Coronary artery (tissue), 2 donors: ENCODE data around the gene CHN2.

ENCODE experiments used
- DNase-seq: peaks from one replicate; pipeline ENCODE4 v3.0.0-alpha.2; 2017; ENCODE audit warnings: low spot score
- H3K27ac ChIP-seq, 2 donors: fragments of 200-600 bp; sonication (generic); one replicate each; pipeline ENCODE4 v1.5.1; 2016 to 2019
- H3K4me3 ChIP-seq: fragments of 200-600 bp; sonication (generic); 2 replicates; pipeline ENCODE4 v1.5.1; 2016; ENCODE audit warnings: mild to moderate bottlenecking, moderate library complexity
- TF ChIP-seq, protein P1 (sequence below): fragments of 200-600 bp; sonication (generic); IDR thresholded peaks from one replicate; pipeline ENCODE4 v1.5.1; 2019; ENCODE audit warnings: antibody characterized with exemption

Gene CHN2

DNA sequence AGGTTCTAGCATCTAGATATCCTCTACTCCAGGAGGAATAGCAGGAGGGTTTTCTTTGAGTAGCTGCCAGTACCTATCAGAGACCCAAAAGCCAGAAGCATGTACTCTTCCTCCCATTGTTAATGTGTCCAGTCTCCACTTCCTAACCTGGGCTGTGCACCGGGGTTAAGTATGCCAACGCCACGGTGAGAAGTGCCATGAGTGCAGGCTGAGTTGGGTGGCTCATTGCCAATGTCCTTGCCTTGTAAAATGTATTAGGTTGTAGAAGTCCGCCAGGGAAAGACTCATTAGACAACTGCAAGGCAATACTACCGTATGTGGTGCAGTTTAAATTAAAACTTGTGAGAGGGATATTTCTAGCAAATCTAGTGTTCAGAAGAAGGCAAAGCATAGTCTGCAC, 314.0 kb downstream of the CHN2 start:
- Histone ChIP-seq H3K27ac (no peak overlapping the region), H3K4me3 (no peak overlapping the region)
- TF ChIP-seq, protein P1, sequence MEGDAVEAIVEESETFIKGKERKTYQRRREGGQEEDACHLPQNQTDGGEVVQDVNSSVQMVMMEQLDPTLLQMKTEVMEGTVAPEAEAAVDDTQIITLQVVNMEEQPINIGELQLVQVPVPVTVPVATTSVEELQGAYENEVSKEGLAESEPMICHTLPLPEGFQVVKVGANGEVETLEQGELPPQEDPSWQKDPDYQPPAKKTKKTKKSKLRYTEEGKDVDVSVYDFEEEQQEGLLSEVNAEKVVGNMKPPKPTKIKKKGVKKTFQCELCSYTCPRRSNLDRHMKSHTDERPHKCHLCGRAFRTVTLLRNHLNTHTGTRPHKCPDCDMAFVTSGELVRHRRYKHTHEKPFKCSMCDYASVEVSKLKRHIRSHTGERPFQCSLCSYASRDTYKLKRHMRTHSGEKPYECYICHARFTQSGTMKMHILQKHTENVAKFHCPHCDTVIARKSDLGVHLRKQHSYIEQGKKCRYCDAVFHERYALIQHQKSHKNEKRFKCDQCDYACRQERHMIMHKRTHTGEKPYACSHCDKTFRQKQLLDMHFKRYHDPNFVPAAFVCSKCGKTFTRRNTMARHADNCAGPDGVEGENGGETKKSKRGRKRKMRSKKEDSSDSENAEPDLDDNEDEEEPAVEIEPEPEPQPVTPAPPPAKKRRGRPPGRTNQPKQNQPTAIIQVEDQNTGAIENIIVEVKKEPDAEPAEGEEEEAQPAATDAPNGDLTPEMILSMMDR: no peak
- no peak for DNase-seq

GRCh38 chr7:29510028-29510427, 315.5 kb downstream of the CHN2 start:
- no peak overlapping the region for H3K27ac ChIP-seq
- DNase-seq: no peak
- TF ChIP-seq, protein P1: no peak
- no peak overlapping the region for H3K4me3 ChIP-seq

DNA sequence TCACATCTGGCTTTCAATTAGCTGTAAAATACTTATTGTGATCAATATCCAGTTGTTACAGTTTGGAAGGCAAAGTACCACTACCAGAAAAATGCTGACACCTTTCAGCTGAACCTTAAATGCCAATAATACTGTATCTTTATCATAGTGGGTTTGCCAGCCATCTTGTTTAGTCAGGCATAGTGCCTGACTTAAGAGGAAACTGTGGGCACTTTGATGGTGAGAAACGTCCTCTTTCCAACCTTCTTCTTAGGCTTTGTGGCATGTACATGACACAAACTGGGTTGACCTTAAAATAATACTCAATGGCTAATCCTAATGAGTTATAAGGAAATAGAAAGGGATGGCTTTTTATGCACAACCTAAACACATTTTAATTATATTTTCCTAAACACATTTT, 316.8 kb downstream of the CHN2 start:
- TF ChIP-seq, protein P1: no peak
- Histone ChIP-seq H3K4me3 (no peak overlapping the region), H3K27ac (no peak overlapping the region)

DNA sequence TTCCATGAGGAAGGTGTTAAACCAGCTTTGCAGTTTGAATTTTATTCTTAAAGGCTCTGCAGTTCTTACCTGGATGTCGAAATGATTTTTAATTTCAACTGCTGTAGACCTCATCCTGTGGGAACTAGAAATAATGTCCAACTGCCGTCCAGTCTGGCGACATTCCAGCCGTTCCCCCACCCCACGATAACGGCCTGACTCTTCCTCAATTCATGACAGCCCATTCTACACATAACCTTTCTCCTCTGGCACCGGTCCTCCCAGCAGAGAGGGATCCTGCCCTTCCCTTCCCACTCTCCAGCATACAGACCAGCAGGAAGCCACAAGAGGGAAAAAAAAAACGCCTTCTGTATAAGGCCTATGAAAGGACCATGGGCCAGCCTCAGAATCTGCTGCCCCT, 317.3 kb downstream of the CHN2 start:
- TF ChIP-seq, protein P1: no peak
- H3K4me3 ChIP-seq: no peak overlapping the region
- H3K27ac ChIP-seq: no peak overlapping the region

More for the DNA sequence above, 316.8 kb downstream of the CHN2 start:
- no peak for DNase-seq

GRCh38 chr7:29516491-29516890, 321.9 kb downstream of the CHN2 start:
- Histone ChIP-seq H3K27ac (no peak overlapping the region), H3K4me3 (no peak overlapping the region)
- no peak for DNase-seq
- TF ChIP-seq, protein P1: no peak

More for the DNA sequence above, 317.3 kb downstream of the CHN2 start:
- DNase-seq: no peak

GRCh38 chr7:29518616-29519015, 324.0 kb downstream of the CHN2 start:
- TF ChIP-seq, protein P1: no peak
- Histone ChIP-seq H3K27ac (no peak overlapping the region), H3K4me3 (no peak overlapping the region)
- no peak for DNase-seq

DNA sequence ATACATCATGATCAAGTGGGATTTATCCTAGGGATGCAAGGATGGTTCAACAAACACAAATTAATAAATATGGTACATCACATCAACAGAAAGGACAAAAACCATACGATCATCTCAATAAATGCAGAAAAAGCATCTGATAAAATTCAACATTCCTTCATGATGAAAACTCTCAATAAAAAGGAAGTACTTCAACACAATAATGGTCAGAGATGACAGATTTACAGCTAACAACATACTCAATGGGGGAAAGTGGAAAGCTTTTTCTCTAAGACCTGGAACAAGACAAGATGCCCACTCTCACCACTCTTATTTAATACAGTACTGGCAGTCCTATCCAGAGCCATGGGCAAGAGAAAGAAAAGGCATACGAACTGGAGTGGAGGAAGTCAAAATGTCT, 329.2 kb downstream of the CHN2 start:
- Histone ChIP-seq H3K4me3 (no peak overlapping the region), H3K27ac (no peak overlapping the region)
- TF ChIP-seq, protein P1: no peak
- no peak for DNase-seq
